H9 (cell line): ENCODE data around the gene ITGA4. TPM values are rescaled to one million over a fixed set of nuclear protein-coding genes. Genes with fewer than 3 reads are reported as not detected.

Experiments
- DNase-seq: peaks from one replicate; pipeline ENCODE4 v3.0.0-alpha.2; 2017
- H2AFZ ChIP-seq: one replicate; pipeline ENCODE4 v1.6.1; 2013; ENCODE audit warnings: mild to moderate bottlenecking, low read length, control low read depth, moderate library complexity
- H2AK5ac ChIP-seq: 2 replicates; pipeline ENCODE4 v1.6.1; 2013; ENCODE audit warnings: low read length, control low read depth, mixed read lengths; ENCODE audit not compliant: insufficient read length
- H2BK120ac ChIP-seq: one replicate; pipeline ENCODE4 v1.6.1; 2013; ENCODE audit warnings: low read depth, mild to moderate bottlenecking, low read length, control low read depth, inconsistent platforms; ENCODE audit not compliant: poor library complexity, severe bottlenecking
- H2BK12ac ChIP-seq: 2 replicates; pipeline ENCODE4 v1.6.1; 2013; ENCODE audit warnings: low read length, control low read depth, mixed read lengths, low read depth; ENCODE audit not compliant: insufficient read length
- H2BK15ac ChIP-seq: 2 replicates; pipeline ENCODE4 v1.6.1; 2013; ENCODE audit warnings: low read depth, low read length, control low read depth
- H2BK20ac ChIP-seq: one replicate; pipeline ENCODE4 v1.6.1; 2013; ENCODE audit warnings: low read depth, mild to moderate bottlenecking, low read length, control low read depth, inconsistent platforms; ENCODE audit not compliant: poor library complexity, severe bottlenecking
- H2BK5ac ChIP-seq: 2 replicates; pipeline ENCODE4 v1.6.1; 2013; ENCODE audit warnings: low read length, control low read depth, mixed read lengths; ENCODE audit not compliant: insufficient read length
- H3K14ac ChIP-seq: 2 replicates; pipeline ENCODE4 v1.6.1; 2013; ENCODE audit warnings: low read length, control low read depth; ENCODE audit not compliant: insufficient read depth
- H3K18ac ChIP-seq: 2 replicates; pipeline ENCODE4 v1.6.1; 2013; ENCODE audit warnings: low read depth, mild to moderate bottlenecking, mixed read lengths, low read length, control low read depth; ENCODE audit not compliant: insufficient read length
- H3K23ac ChIP-seq: 2 replicates; pipeline ENCODE4 v1.6.1; 2013; ENCODE audit warnings: low read length, control low read depth, mixed read lengths, low read depth; ENCODE audit not compliant: insufficient read length
- H3K23me2 ChIP-seq: 2 replicates; pipeline ENCODE4 v1.6.1; 2013; ENCODE audit warnings: low read depth, mild to moderate bottlenecking, mixed read lengths, low read length, control low read depth; ENCODE audit not compliant: insufficient read length, poor library complexity, severe bottlenecking
- H3K27ac ChIP-seq: 2 replicates; pipeline ENCODE4 v1.5.1; 2013; ENCODE audit warnings: low read length, control low read depth, mixed read lengths, low read depth; ENCODE audit not compliant: insufficient read length
- H3K27me3 ChIP-seq: 2 replicates; pipeline ENCODE4 v1.6.1; 2013; ENCODE audit warnings: low read length, control low read depth, inconsistent platforms; ENCODE audit not compliant: insufficient read depth
- H3K4ac ChIP-seq: 2 replicates; pipeline ENCODE4 v1.6.1; 2013; ENCODE audit warnings: low read depth, mild to moderate bottlenecking, control low read depth, inconsistent platforms, low read length, moderate library complexity
- H3K4me1 ChIP-seq: 2 replicates; pipeline ENCODE4 v1.6.1; 2013; ENCODE audit warnings: low read length, control low read depth, inconsistent platforms; ENCODE audit not compliant: insufficient read depth
- H3K4me2 ChIP-seq: 2 replicates; pipeline ENCODE4 v1.6.1; 2013; ENCODE audit warnings: low read length, control low read depth, mixed read lengths; ENCODE audit not compliant: insufficient read length, insufficient read depth
- H3K56ac ChIP-seq: 2 replicates; pipeline ENCODE4 v1.6.1; 2013; ENCODE audit warnings: low read depth, mild to moderate bottlenecking, mixed read lengths, low read length, control low read depth; ENCODE audit not compliant: insufficient read length
- H3K79me1 ChIP-seq: 2 replicates; pipeline ENCODE4 v1.6.1; 2013; ENCODE audit warnings: low read depth, mild to moderate bottlenecking, moderate library complexity, low read length, control low read depth, inconsistent platforms; ENCODE audit not compliant: insufficient read depth, poor library complexity, severe bottlenecking
- H3K79me2 ChIP-seq: 2 replicates; pipeline ENCODE4 v1.6.1; 2013; ENCODE audit warnings: low read length, control low read depth, inconsistent platforms; ENCODE audit not compliant: insufficient read depth
- H3K9ac ChIP-seq: 2 replicates; pipeline ENCODE4 v1.6.1; 2013; ENCODE audit warnings: low read length, control low read depth, mixed read lengths; ENCODE audit not compliant: insufficient read length; ENCODE audit errors: extremely low read depth
- H3K9me3 ChIP-seq: one replicate; pipeline ENCODE4 v1.6.1; 2013; ENCODE audit warnings: low read depth, low read length, inconsistent platforms; ENCODE audit not compliant: control insufficient read depth
- H3T11ph ChIP-seq: one replicate; pipeline ENCODE4 v1.6.1; 2013; ENCODE audit warnings: mild to moderate bottlenecking, low read length, control low read depth, inconsistent platforms
- H4K20me1 ChIP-seq: one replicate; pipeline ENCODE4 v1.6.1; 2013; ENCODE audit not compliant: control insufficient read depth, insufficient read length, insufficient read depth
- H4K5ac ChIP-seq: 2 replicates; pipeline ENCODE4 v1.6.1; 2013; ENCODE audit warnings: low read depth, mild to moderate bottlenecking, mixed read lengths, low read length, control low read depth; ENCODE audit not compliant: insufficient read length
- H4K8ac ChIP-seq: replicated peaks from 2 replicates; pipeline ENCODE4 v1.6.1; 2013; ENCODE audit warnings: low read length, control low read depth, mixed read lengths, low read depth; ENCODE audit not compliant: insufficient read length
- H4K91ac ChIP-seq: 2 replicates; pipeline ENCODE4 v1.6.1; 2013; ENCODE audit warnings: low read depth, mild to moderate bottlenecking, moderate library complexity, mixed read lengths, low read length, control low read depth; ENCODE audit not compliant: insufficient read length
- H3K27ac Mint-ChIP-seq, 3 experiments: 2 replicates in 2 of 3; 3 replicates in 1 of 3; pipeline ENCODE4 v1.8.0; 2020 to 2021; ENCODE audit warnings: mixed read lengths in 3 of 3, mild to moderate bottlenecking in 1 of 3, moderate library complexity in 1 of 3
- H3K27me3 Mint-ChIP-seq: 2 replicates; pipeline ENCODE4 v1.8.0; 2021; ENCODE audit warnings: low read depth, mild to moderate bottlenecking, moderate library complexity, mixed read lengths
- H3K36me3 Mint-ChIP-seq, 3 experiments: 2 replicates in 2 of 3; 3 replicates in 1 of 3; pipeline ENCODE4 v1.8.0; 2020 to 2021; ENCODE audit warnings: low read depth in 3 of 3, mixed read lengths in 3 of 3; ENCODE audit not compliant: insufficient read depth in 1 of 3
- H3K4me1 Mint-ChIP-seq, 2 experiments: 2 replicates each; pipeline ENCODE4 v1.8.0; 2020; ENCODE audit warnings: mixed read lengths in 2 of 2
- H3K4me3 Mint-ChIP-seq, 2 experiments: 2 replicates in 1 of 2; 3 replicates in 1 of 2; pipeline ENCODE4 v1.8.0; 2020 to 2021; ENCODE audit warnings: mild to moderate bottlenecking in 2 of 2, mixed read lengths in 2 of 2, moderate library complexity in 1 of 2
- H3K9me3 Mint-ChIP-seq, 2 experiments: 2 replicates in 1 of 2; 3 replicates in 1 of 2; pipeline ENCODE4 v1.8.0; 2020; ENCODE audit warnings: mild to moderate bottlenecking in 2 of 2, mixed read lengths in 2 of 2, moderate library complexity in 1 of 2
- CTCF ChIP-seq: fragments of 200-600 bp; sonication (generic); conservative IDR thresholded peaks from 3 replicates; pipeline ENCODE4 v1.8.0; 2021; ENCODE audit warnings: antibody characterized with exemption, mild to moderate bottlenecking
- WGBS: extraction: QIAGEN DNeasy Blood & Tissue Kit; methylation state at CpG from one replicate; pipeline ENCODE4 v1.1.7; 2013; ENCODE audit warnings: missing lambda C conversion rate, low lambda C conversion rate, mixed read lengths; ENCODE audit not compliant: insufficient read length; ENCODE audit errors: extremely low coverage; 5-methylcytosine and 5-hydroxymethylcytosine counted together
- total RNA-seq: library from RNA; stranded (reverse); gene quantifications from 2 replicates; pipeline ENCODE4 v1.2.1, GENCODE V29; 2021

ITGA4 gene
- total RNA-seq, 1 experiment from 2014 or later = 1.3 TPM

GRCh38 chr2:181499231-181499630 is 42.0 kb downstream of the ITGA4 start:
- no peak overlapping the region for H3K14ac ChIP-seq
- H3K27me3 Mint-ChIP-seq = no peaks in the 10 kb centered on the region
- H3K27me3 ChIP-seq = peaks cover 3% of the 10 kb centered on the region; the same call in 1 of the 2 replicates
- H3K9ac ChIP-seq = no peak overlapping the region
- DNase-seq = no peak
- H3T11ph ChIP-seq = no peak overlapping the region
- no peak overlapping the region for H3K18ac ChIP-seq
- H3K79me2 ChIP-seq = no peaks in the 10 kb centered on the region
- H3K4ac ChIP-seq = no peak overlapping the region
- no peak overlapping the region for H3K27ac ChIP-seq
- no peak overlapping the region for H2BK12ac ChIP-seq
- no peak overlapping the region for H2BK15ac ChIP-seq
- H3K9me3 ChIP-seq = no peaks in the 10 kb centered on the region
- no peak overlapping the region for H2AFZ ChIP-seq
- no peak for TF ChIP-seq CTCF
- no peak overlapping the region for H3K4me3 Mint-ChIP-seq
- no peaks in the 10 kb centered on the region for H3K79me1 ChIP-seq
- H3K4me2 ChIP-seq = no peak overlapping the region
- H3K23me2 ChIP-seq = no peaks in the 10 kb centered on the region
- no peak overlapping the region for H3K56ac ChIP-seq
- no peaks in the 10 kb centered on the region for H3K9me3 Mint-ChIP-seq
- H3K36me3 Mint-ChIP-seq = no peaks in the 10 kb centered on the region
- peaks cover 5 to 6% of the 10 kb centered on the region in 2 experiments for H3K4me1 Mint-ChIP-seq
- no peak overlapping the region for H3K23ac ChIP-seq
- no peak overlapping the region for H2BK5ac ChIP-seq
- no peak overlapping the region for H4K8ac ChIP-seq
- H4K20me1 ChIP-seq = no peaks in the 10 kb centered on the region
- H4K91ac ChIP-seq = no peak overlapping the region
- no peaks in the 10 kb centered on the region; the same call in 1 of the 2 replicates for H3K4me1 ChIP-seq
- no CpG with 5 or more reads among the region's 4 CpGs for WGBS
- no peak overlapping the region for H3K27ac Mint-ChIP-seq
- no peak overlapping the region for H4K5ac ChIP-seq
- H2BK120ac ChIP-seq = no peak overlapping the region
- no peak overlapping the region for H2AK5ac ChIP-seq
- no peak overlapping the region for H2BK20ac ChIP-seq
